Peyer's patch (tissue), 4 donors: Measurements from ENCODE around the gene KCNIP3.

Experiments used
- CTCF ChIP-seq, 6 experiments: fragments of 450-650 bp in 4 of 6; fragments of 200-600 bp in 2 of 6; sonication (generic) in 1 of 6; IDR thresholded peaks; one replicate each; pipeline ENCODE4 v1.5.1; 2017 to 2019; ENCODE audit warnings: antibody characterized with exemption in 6 of 6, mild to moderate bottlenecking in 3 of 6, moderate library complexity in 1 of 6
- POLR2A ChIP-seq, 2 donors: fragments of 450-650 bp; IDR thresholded peaks; one replicate each; pipeline ENCODE4 v1.5.1; 2017; ENCODE audit warnings: antibody characterized with exemption in 2 of 2, mild to moderate bottlenecking in 2 of 2, moderate library complexity in 2 of 2

DNA sequence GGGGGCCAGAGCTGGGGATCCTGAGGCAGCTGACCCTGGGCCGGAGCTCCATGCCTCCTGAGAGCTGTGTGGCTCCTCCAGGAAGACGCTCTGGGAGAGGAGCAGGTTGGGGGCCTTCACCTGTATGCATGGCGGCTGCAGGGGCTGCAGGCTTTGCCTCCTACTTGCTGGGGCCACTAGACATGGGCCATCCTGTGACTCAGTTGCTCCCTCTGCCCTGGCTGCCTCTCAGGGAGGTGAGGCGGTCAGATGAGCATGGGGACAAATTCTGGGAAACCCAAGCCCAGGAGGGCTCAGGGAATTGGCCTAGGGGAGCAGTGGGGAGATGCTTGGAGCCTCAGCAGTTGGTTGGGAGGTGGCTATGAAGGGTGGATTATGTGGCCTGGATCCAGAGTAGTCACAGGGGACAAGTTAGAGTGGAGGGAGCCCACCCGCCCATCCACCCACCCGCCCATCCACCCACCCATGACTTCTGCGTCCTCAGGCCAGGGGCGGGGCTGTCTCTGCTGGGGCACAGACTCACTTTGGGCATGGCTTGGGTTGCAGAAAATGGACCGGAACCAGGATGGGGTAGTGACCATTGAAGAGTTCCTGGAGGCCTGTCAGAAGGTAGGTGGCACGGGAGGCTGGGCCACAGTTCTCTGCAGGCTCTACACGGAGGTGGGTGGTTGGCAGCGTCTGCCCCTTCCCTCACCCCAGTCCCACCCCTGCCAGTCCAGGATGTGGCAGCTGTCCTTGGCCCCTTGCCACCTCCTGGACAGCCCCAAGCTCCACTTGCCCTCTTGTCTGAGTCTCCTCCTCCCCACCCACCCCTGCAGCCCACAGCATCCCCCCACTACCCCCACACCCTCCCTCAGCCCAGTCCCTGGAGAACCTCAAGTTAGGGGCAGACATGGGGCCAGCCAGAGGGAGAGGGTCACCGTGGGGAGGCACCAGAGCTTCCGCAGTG lies 85.8 kb downstream of the KCNIP3 start:
- TF ChIP-seq CTCF (IDR thresholded peaks at IDR 0.05) (no peak), POLR2A (IDR thresholded peaks at IDR 0.05) (no peak)
